B cell (primary cell): Measurements from ENCODE around the gene TOP2A. TPM values are rescaled to one million over a fixed set of nuclear protein-coding genes. Genes with fewer than 3 reads are reported as not detected.

Source experiments
- polyA plus RNA-seq: library from polyadenylated mRNA; depleted of rRNA; stranded (reverse); fragments of >200 nt; gene quantifications from 2 replicates; pipeline ENCODE4 v1.2.3, GENCODE V29; 2012
- small RNA-seq: library from RNA; depleted of rRNA; stranded (forward); fragments of <200 nt; gene quantifications from one replicate; pipeline ENCODE3, GENCODE V24; 2012; ENCODE audit warnings: low replicate concordance, low read depth; ENCODE audit not compliant: insufficient read length
- total RNA-seq, 2 donors: library from RNA; stranded (reverse); fragments of 120-200 nt in 1 of 2; gene quantifications; 1 replicate in 1 of 2; 2 replicates in 1 of 2; pipeline versions ENCODE4 v1.2.3 to v1.2.4, GENCODE V29; 2013 to 2022

TOP2A gene
- total and polyA plus RNA-seq, 2 donors (not counting 1 experiment from before 2014, with no cell fraction given), result 0.36 to 3.1 TPM

Small RNA genes lying within 50 kb of the gene (small RNA-seq; reads per million reads assigned to genes)
- gene RF00019 (not detected), gene RNA5SP441 (not detected)

Other genes starting within 250 kb of the TOP2A start
- gene RAPGEFL1, start 240.4 kb downstream of the TOP2A start, total RNA-seq, result 5.4 and 5.6 TPM in 2 replicates
- 3.0 and 5.7 TPM in 2 replicates for gene RAPGEFL1, start 240.4 kb downstream of the TOP2A start, polyA plus RNA-seq
- 46.6 and 48.4 TPM in 2 replicates for gene WIPF2, start 198.6 kb downstream of the TOP2A start, total RNA-seq
- 7.7 and 8.7 TPM in 2 replicates for gene WIPF2, start 198.6 kb downstream of the TOP2A start, polyA plus RNA-seq
- gene CDC6, start 130.0 kb downstream of the TOP2A start, total RNA-seq, result 0.63 and 2.2 TPM in 2 replicates
- 0.69 and 1.1 TPM in 2 replicates for gene CDC6, start 130.0 kb downstream of the TOP2A start, polyA plus RNA-seq
- gene RARA, start 108.7 kb downstream of the TOP2A start, total RNA-seq, result 85.5 and 86.2 TPM in 2 replicates
- gene RARA, start 108.7 kb downstream of the TOP2A start, polyA plus RNA-seq, result 20.7 and 33.5 TPM in 2 replicates
- gene GJD3, start 53.2 kb downstream of the TOP2A start, total RNA-seq, result not detected in 2 replicates
- not detected in 2 replicates for gene GJD3, start 53.2 kb downstream of the TOP2A start, polyA plus RNA-seq
- gene IGFBP4, start 25.6 kb upstream of the TOP2A start, total RNA-seq, result 29.5 and 31.3 TPM in 2 replicates
- 4.6 and 14.4 TPM in 2 replicates for gene IGFBP4, start 25.6 kb upstream of the TOP2A start, polyA plus RNA-seq
- gene TNS4, start 83.7 kb upstream of the TOP2A start, total RNA-seq, result not detected in 2 replicates
- gene TNS4, start 83.7 kb upstream of the TOP2A start, polyA plus RNA-seq, result 0.07 TPM in 1 of 2 replicates, not detected in the other
- gene CCR7, start 147.6 kb upstream of the TOP2A start, total RNA-seq, result 451 and 481 TPM in 2 replicates
- 116 and 142 TPM in 2 replicates for gene CCR7, start 147.6 kb upstream of the TOP2A start, polyA plus RNA-seq
- gene SMARCE1, start 229.9 kb upstream of the TOP2A start, total RNA-seq, result 123 and 128 TPM in 2 replicates
- gene SMARCE1, start 229.9 kb upstream of the TOP2A start, polyA plus RNA-seq, result 19.9 and 27.7 TPM in 2 replicates
- gene KRT222, start 247.3 kb upstream of the TOP2A start, total RNA-seq, result not detected in 2 replicates
- not detected in 2 replicates for gene KRT222, start 247.3 kb upstream of the TOP2A start, polyA plus RNA-seq